ENCODE results near the gene SLCO2A1. TPM values are rescaled to one million over a fixed set of nuclear protein-coding genes. Genes with fewer than 3 reads are reported as not detected.

The SLCO2A1 gene
- total RNA-seq, 1 donor from 2014 or later: 3.8 TPM

DNA sequence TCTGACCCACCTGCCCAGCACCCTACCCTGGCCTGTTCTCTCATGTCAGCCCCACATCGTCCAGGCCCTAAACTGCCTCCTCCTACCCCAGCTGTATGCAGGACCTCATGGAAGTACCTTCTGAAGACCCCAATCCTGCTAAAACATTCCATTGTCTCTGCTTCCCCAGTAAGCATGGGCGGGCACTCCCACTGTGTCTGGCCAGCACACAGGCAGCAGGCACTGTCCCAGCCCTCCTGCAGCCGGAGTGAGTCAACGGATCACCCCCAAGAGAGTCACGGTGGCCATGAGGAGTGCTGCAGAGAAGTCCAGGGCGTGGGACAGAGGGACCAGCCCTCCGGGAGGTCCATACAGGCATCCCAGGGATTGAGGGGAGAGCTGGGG is 36.4 kb upstream of the SLCO2A1 start:
- Mint-ChIP-seq H3K27ac (ENCODE audit: unreplicated experiment) (no peak overlapping the region), H3K9me3 (ENCODE audit: unreplicated experiment) (no peaks in the 10 kb centered on the region), H3K4me3 (ENCODE audit: unreplicated experiment) (no peak overlapping the region), H3K36me3 (ENCODE audit: low read depth, unreplicated experiment) (peaks cover 5% of the 10 kb centered on the region), H3K4me1 (ENCODE audit: unreplicated experiment) (no peaks in the 10 kb centered on the region), H3K27me3 (ENCODE audit: unreplicated experiment) (peaks cover 22% of the 10 kb centered on the region)
- TF ChIP-seq, protein P1, sequence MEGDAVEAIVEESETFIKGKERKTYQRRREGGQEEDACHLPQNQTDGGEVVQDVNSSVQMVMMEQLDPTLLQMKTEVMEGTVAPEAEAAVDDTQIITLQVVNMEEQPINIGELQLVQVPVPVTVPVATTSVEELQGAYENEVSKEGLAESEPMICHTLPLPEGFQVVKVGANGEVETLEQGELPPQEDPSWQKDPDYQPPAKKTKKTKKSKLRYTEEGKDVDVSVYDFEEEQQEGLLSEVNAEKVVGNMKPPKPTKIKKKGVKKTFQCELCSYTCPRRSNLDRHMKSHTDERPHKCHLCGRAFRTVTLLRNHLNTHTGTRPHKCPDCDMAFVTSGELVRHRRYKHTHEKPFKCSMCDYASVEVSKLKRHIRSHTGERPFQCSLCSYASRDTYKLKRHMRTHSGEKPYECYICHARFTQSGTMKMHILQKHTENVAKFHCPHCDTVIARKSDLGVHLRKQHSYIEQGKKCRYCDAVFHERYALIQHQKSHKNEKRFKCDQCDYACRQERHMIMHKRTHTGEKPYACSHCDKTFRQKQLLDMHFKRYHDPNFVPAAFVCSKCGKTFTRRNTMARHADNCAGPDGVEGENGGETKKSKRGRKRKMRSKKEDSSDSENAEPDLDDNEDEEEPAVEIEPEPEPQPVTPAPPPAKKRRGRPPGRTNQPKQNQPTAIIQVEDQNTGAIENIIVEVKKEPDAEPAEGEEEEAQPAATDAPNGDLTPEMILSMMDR (IDR thresholded peaks at IDR 0.05; ENCODE audit: unreplicated experiment): no peak
- DNase-seq (ENCODE audit: low spot score): no peak

DNA sequence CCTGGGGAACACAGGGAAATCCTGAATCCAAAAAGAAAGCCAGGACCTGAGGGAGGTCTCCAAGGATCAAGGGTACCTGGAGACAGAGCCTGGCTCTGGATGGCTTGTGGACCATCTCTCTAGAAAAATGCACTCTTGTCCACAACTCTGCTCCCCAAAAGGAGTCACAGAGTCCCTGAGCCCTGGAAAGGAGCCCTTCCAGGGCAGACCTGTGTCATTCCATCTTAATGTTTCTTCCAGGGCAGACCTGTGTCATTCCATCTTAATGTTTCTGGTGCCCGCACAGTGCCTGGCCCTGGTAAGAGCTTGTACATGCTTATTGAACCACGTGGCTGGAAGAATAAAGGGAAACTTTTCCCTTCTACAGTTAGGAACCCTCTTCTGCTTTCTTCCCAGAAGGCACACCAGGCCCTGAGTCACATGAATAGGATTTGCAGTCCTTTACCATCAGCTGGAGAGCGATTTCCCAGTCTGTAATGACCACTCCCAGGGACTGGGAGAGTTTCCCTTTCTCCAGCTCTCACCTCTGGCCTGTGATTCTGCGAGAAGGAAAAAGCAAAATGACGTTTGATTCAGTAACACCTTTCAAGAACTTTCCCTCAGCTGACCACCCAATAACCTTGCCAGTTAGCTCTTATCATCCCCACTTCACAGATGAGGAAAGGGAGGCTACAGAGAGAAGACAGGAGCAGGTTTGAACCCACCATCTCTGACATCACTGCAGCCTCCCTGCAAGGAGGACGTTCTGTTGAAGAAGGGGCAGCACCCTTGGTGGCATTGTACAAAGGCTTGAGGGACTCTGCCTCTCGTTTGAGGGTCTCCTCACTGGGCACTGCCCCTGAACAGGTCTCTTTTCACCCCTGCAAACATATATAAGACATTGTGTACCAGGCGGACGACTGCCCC is 35.8 kb upstream of the SLCO2A1 start:
- no peak overlapping the region for H3K4me3 Mint-ChIP-seq (ENCODE audit: unreplicated experiment)
- no peaks in the 10 kb centered on the region for H3K4me1 Mint-ChIP-seq (ENCODE audit: unreplicated experiment)
- H3K27ac Mint-ChIP-seq (ENCODE audit: unreplicated experiment): no peak overlapping the region
- peaks cover 22% of the 10 kb centered on the region for H3K27me3 Mint-ChIP-seq (ENCODE audit: unreplicated experiment)
- TF ChIP-seq, protein P1 (IDR thresholded peaks at IDR 0.05; ENCODE audit: unreplicated experiment): no peak
- H3K9me3 Mint-ChIP-seq (ENCODE audit: unreplicated experiment): no peaks in the 10 kb centered on the region
- DNase-seq (ENCODE audit: low spot score): no peak
- peaks cover 5% of the 10 kb centered on the region for H3K36me3 Mint-ChIP-seq (ENCODE audit: low read depth, unreplicated experiment)

DNA sequence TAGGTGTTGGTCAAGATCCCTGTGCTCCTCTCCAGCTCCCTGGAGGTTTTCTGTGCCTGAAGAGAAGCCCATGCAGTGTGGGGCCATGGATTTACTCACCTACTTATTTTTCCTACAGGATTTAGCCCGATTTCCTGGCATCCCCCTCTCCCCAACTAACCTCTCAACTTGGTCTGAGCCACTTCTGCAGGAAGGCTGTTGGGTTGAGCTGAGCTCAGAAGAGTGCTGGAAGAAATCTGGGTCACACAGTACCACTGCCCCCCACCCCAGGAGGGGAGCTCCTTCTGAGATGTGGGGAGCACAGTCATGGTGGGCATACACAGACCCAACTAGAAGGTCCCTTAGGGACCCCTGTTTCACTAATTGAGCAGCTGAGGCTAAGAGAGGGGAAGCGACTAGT is 34.4 kb upstream of the SLCO2A1 start:
- Mint-ChIP-seq H3K9me3 (ENCODE audit: unreplicated experiment) (no peaks in the 10 kb centered on the region), H3K27me3 (ENCODE audit: unreplicated experiment) (peaks cover 23% of the 10 kb centered on the region), H3K4me3 (ENCODE audit: unreplicated experiment) (no peak overlapping the region), H3K4me1 (ENCODE audit: unreplicated experiment) (peaks cover 2% of the 10 kb centered on the region), H3K27ac (ENCODE audit: unreplicated experiment) (no peak overlapping the region), H3K36me3 (ENCODE audit: low read depth, unreplicated experiment) (no peaks in the 10 kb centered on the region)
- no peak for DNase-seq (ENCODE audit: low spot score)
- TF ChIP-seq, protein P1 (IDR thresholded peaks at IDR 0.05; ENCODE audit: unreplicated experiment): no peak

DNA sequence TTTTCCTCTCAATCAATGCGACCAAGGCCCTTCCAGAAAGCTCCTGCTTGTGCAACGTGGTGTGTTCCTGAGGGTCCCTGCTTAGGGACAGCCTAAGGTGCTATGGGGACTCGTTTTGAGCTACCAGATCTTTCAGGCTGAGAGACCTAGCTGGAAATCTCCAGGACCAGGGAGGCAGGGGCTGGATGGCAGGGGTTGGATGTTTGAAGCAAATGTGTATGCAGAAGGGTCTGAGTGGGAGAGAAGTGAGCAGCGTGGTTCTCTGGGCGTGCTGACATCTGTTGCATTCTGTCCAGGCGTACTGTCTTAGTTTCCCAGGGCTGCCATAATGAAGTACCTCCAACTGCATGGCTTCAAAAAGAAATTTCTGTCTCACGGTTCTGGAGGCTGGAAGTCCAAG is 31.7 kb upstream of the SLCO2A1 start:
- Mint-ChIP-seq H3K27me3 (ENCODE audit: unreplicated experiment) (peaks cover 24% of the 10 kb centered on the region), H3K27ac (ENCODE audit: unreplicated experiment) (no peak overlapping the region), H3K4me3 (ENCODE audit: unreplicated experiment) (no peak overlapping the region), H3K4me1 (ENCODE audit: unreplicated experiment) (peaks cover 14% of the 10 kb centered on the region), H3K36me3 (ENCODE audit: low read depth, unreplicated experiment) (no peaks in the 10 kb centered on the region), H3K9me3 (ENCODE audit: unreplicated experiment) (no peaks in the 10 kb centered on the region)
- DNase-seq (ENCODE audit: low spot score): no peak
- TF ChIP-seq, protein P1 (IDR thresholded peaks at IDR 0.05; ENCODE audit: unreplicated experiment): no peak

Data from endothelial cell (in vitro differentiated cells).